GM12878 (cell line): ENCODE measurements around the gene ZNF81. TPM values are rescaled to one million over a fixed set of nuclear protein-coding genes. Genes with fewer than 3 reads are reported as not detected.

ENCODE experiments used
- ATAC-seq: fragments of 200-7000 bp; cut with Tn5 transposase; 3 replicates; pipeline ENCODE4 v1.9.1; 2020; ENCODE audit warnings: mild to moderate bottlenecking, moderate library complexity
- BruUV-seq: library from RNA; stranded (reverse); fragments of 400-500 nt; replicated peaks from 2 replicates; lab custom pipeline; 2021; lab: Mats Ljungman, UMichigan
- CTCF ChIA-PET: fragments of 300-600 bp; sonication (Branson Sonifier 250); formaldehyde crosslinking; extraction: SDS; loops from one replicate; lab custom pipeline; 2021; ENCODE audit warnings: inconsistent platforms; lab: Yijun Ruan, JAX
- POLR2A ChIA-PET: fragments of 350-600 bp; formaldehyde crosslinking; extraction: SDS; loops from one replicate; lab custom pipeline; 2021; ENCODE audit warnings: inconsistent platforms; lab: Charles Lee
- RAD21 ChIA-PET: fragments of 300-600 bp; sonication (Branson Sonifier 250); formaldehyde crosslinking; loops from one replicate; lab custom pipeline; 2023; ENCODE audit warnings: antibody characterized with exemption; ENCODE audit not compliant: unreplicated experiment; lab: Charles Lee
- SMC1A ChIA-PET: fragments of 300-600 bp; sonication (Branson Sonifier 250); formaldehyde crosslinking; loops from one replicate; lab custom pipeline; 2023; ENCODE audit not compliant: unreplicated experiment, uncharacterized antibody; lab: Charles Lee
- DNase-seq: peaks from one replicate; pipeline ENCODE4 v3.0.0-alpha.2; 2011; ENCODE audit warnings: low read depth, low spot score
- FAIRE-seq: peaks from 3 replicates; lab custom pipeline; 2011; peaks lifted over from hg19 to GRCh38; lab: Jason Lieb, UNC
- H2AFZ ChIP-seq: 2 replicates; pipeline ENCODE4 v1.6.0; 2011; ENCODE audit warnings: low read depth, low read length, control low read depth; ENCODE audit not compliant: control insufficient read depth
- H3K27ac ChIP-seq: 2 replicates; pipeline ENCODE4 v1.5.1; 2011; ENCODE audit warnings: control low read depth; ENCODE audit not compliant: control insufficient read depth, insufficient read depth
- H3K27me3 ChIP-seq, 2 experiments: replicated peaks in 1 of 2; 2 replicates each; pipeline versions ENCODE4 v1.6.0 to v1.6.1; 2011; ENCODE audit warnings: low read length in 1 of 2; ENCODE audit not compliant: control insufficient read depth in 2 of 2, insufficient read depth in 2 of 2
- H3K36me3 ChIP-seq, 2 experiments: 2 replicates each; pipeline ENCODE4 v1.5.1; 2011; ENCODE audit warnings: low read length in 1 of 2; ENCODE audit not compliant: control insufficient read depth in 2 of 2, insufficient read depth in 2 of 2
- H3K4me1 ChIP-seq: 2 replicates; pipeline ENCODE4 v1.6.1; 2011; ENCODE audit warnings: mild to moderate bottlenecking, low read length, moderate library complexity, mixed read lengths; ENCODE audit not compliant: control insufficient read depth, insufficient read depth
- H3K4me2 ChIP-seq: 2 replicates; pipeline ENCODE4 v1.6.0; 2011; ENCODE audit warnings: control low read depth; ENCODE audit not compliant: control insufficient read depth, insufficient read depth
- H3K4me3 ChIP-seq: fragments of 200-600 bp; sonication (generic); 2 replicates; pipeline ENCODE4 v1.5.1; 2016
- H3K79me2 ChIP-seq: 2 replicates; pipeline ENCODE4 v1.6.0; 2011; ENCODE audit warnings: low read length; ENCODE audit not compliant: control insufficient read depth, insufficient read depth
- H3K9ac ChIP-seq: 2 replicates; pipeline ENCODE4 v1.8.0; 2011; ENCODE audit warnings: low read length, control low read depth, mixed read lengths; ENCODE audit not compliant: control insufficient read depth, insufficient read depth
- H3K9me3 ChIP-seq: replicated peaks from 3 replicates; pipeline ENCODE4 v1.5.1; 2011; ENCODE audit warnings: mild to moderate bottlenecking, low read length; ENCODE audit not compliant: control insufficient read depth, insufficient read depth
- H4K20me1 ChIP-seq: 2 replicates; pipeline ENCODE4 v1.6.0; 2011; ENCODE audit not compliant: control insufficient read depth, insufficient read depth
- BRCA1 ChIP-seq: IDR thresholded peaks from 2 replicates; pipeline ENCODE4 v1.6.1; 2011; ENCODE audit warnings: low read depth, low read length, improper control_type of control experiment
- ELK1 ChIP-seq: IDR thresholded peaks from 2 replicates; pipeline ENCODE4 v1.6.1; 2012; ENCODE audit warnings: low read depth, low read length, improper control_type of control experiment
- EP300 ChIP-seq, 2 experiments: fragments of 150-350 bp in 1 of 2; IDR thresholded peaks; 2 replicates each; pipeline ENCODE4 v1.6.1; 2011 to 2012; ENCODE audit warnings: low read depth in 2 of 2, low read length in 2 of 2, borderline replicate concordance in 1 of 2, improper control_type of control experiment in 1 of 2, inconsistent platforms in 1 of 2; ENCODE audit not compliant: control insufficient read depth in 1 of 2
- FOS ChIP-seq: IDR thresholded peaks from 3 replicates; pipeline ENCODE4 v1.6.1; 2011; ENCODE audit warnings: borderline replicate concordance; ENCODE audit not compliant: insufficient read length; ENCODE audit errors: extremely low read depth
- MTA3 ChIP-seq: IDR thresholded peaks from 2 replicates; pipeline ENCODE4 v1.6.1; 2012; ENCODE audit warnings: low read length, inconsistent platforms, borderline replicate concordance
- NR2C1 ChIP-seq: fragments of 450-650 bp; IDR thresholded peaks from 2 replicates; pipeline ENCODE4 v1.6.1; 2017; ENCODE audit warnings: antibody characterized with exemption, mild to moderate bottlenecking, moderate library complexity
- NRF1 ChIP-seq: conservative IDR thresholded peaks from 2 replicates; pipeline ENCODE4 v1.6.1; 2011; ENCODE audit warnings: mild to moderate bottlenecking, low read depth, low read length, improper control_type of control experiment
- PML ChIP-seq: IDR thresholded peaks from 2 replicates; pipeline ENCODE4 v1.6.1; 2012; ENCODE audit warnings: low read length, inconsistent platforms
- POLR2A ChIP-seq: IDR thresholded peaks from 2 replicates; pipeline ENCODE4 v1.6.1; 2011; ENCODE audit warnings: low read depth, mild to moderate bottlenecking, low read length
- RB1 ChIP-seq: fragments of 450-650 bp; formaldehyde crosslinking; IDR thresholded peaks from 2 replicates; pipeline ENCODE4 v1.6.1; 2017; ENCODE audit warnings: mild to moderate bottlenecking, borderline replicate concordance
- SIN3A ChIP-seq: IDR thresholded peaks from 2 replicates; pipeline ENCODE4 v1.6.1; 2012; ENCODE audit warnings: low read depth, low read length, improper control_type of control experiment
- TARDBP ChIP-seq: IDR thresholded peaks from 2 replicates; pipeline ENCODE4 v1.6.1; 2016; ENCODE audit warnings: borderline replicate concordance
- TBL1XR1 ChIP-seq: IDR thresholded peaks from 2 replicates; pipeline ENCODE4 v1.6.1; 2012; ENCODE audit warnings: low read depth, low read length, improper control_type of control experiment
- TCF7 ChIP-seq: IDR thresholded peaks from 2 replicates; pipeline ENCODE4 v1.6.1; 2014; ENCODE audit warnings: antibody characterized with exemption, borderline replicate concordance
- ZZZ3 ChIP-seq: IDR thresholded peaks from 2 replicates; pipeline ENCODE4 v1.6.1; 2011; ENCODE audit warnings: low read depth; ENCODE audit not compliant: control insufficient read depth, insufficient read length
- WGBS: methylation state at CpG from one replicate; pipeline ENCODE4 v1.1.6; 2016; ENCODE audit warnings: low lambda C conversion rate; ENCODE audit not compliant: insufficient replicate concordance, insufficient coverage; ENCODE audit errors: missing lambda C conversion rate; 5-methylcytosine and 5-hydroxymethylcytosine counted together
- in situ Hi-C: fragments of 300-500 bp; cut with MboI; formaldehyde crosslinking; loops from 9 replicates; pipeline ENCODE4 v1.14.3; 2018; ENCODE audit warnings: mixed read lengths
- intact Hi-C: fragments of 100-400 bp; cut with micrococcal nuclease; formaldehyde crosslinking; loops from one replicate; pipeline ENCODE4 v1.14.2; 2022; ENCODE audit not compliant: unreplicated experiment
- polyA plus RNA-seq, 11 experiments: library from polyadenylated mRNA; depleted of rRNA in 4 of 11; unstranded in 6 of 11; stranded (reverse) in 5 of 11; fragments of >200 nt; fragmentation: Nextera tagmentation in 4 of 11; fragmentation: Illumina TruSeq in 1 of 11; extraction: Ambion mirVana in 4 of 11; extraction: Trizol in 1 of 11; gene quantifications; 1 replicate in 1 of 11; 2 replicates in 10 of 11; pipeline versions ENCODE4 v1.2.1 to v1.2.3, GENCODE V29; 2011 to 2016; ENCODE audit warnings: inconsistent platforms in 2 of 11, missing spikeins in 2 of 11, low read depth in 1 of 11
- total RNA-seq, 4 experiments: library from RNA; depleted of rRNA in 3 of 4; stranded (reverse); fragments of >200 nt in 3 of 4; fragmentation: Illumina TruSeq in 1 of 4; extraction: Trizol in 1 of 4; gene quantifications; 2 replicates each; pipeline versions ENCODE4 v1.2.1 to v1.2.3, GENCODE V29; 2013 to 2021

Gene ZNF81
- total and polyA plus RNA-seq, 10 of the 15 experiments (the other 5 are each of a cell fraction or from before 2014, with no cell fraction given), result 3.4 to 7.2 (median 4.4) TPM

GRCh38 chrX:47843363-47843762 is 6.7 kb downstream of the ZNF81 start:
- no peak overlapping the region for H3K4me3 ChIP-seq
- H3K9me3 ChIP-seq, result no peaks in the 10 kb centered on the region; the same call in 2 of the 3 replicates
- H3K4me2 ChIP-seq, result no peak overlapping the region
- ChIA-PET POLR2A (no interaction called here), RAD21 (interaction anchor here (0.9 kb wide), 1 partner anchor 10 kb away, joined by 3 read pairs; no protein-coding TSS in a partner anchor)
- H3K9ac ChIP-seq, result no peak overlapping the region
- H2AFZ ChIP-seq, result no peak overlapping the region
- H3K79me2 ChIP-seq, result peaks cover under 1% of the 10 kb centered on the region; the same call in 1 of the 2 replicates
- no peak overlapping the region for H3K27ac ChIP-seq
- no peak for DNase-seq
- H3K4me1 ChIP-seq, result no peaks in the 10 kb centered on the region
- no peaks in the 10 kb centered on the region for H4K20me1 ChIP-seq
- 23% methylated on average over 1 of the region's 1 CpG for WGBS
- TF ChIP-seq POLR2A (no peak), NRF1 (no peak), ELK1 (no peak), RB1 (no peak), FOS (no peak)
- TF ChIP-seq, all 136 proteins: peak for 0
- in situ Hi-C loops, result no loop called here
- FAIRE-seq (no peak), ATAC-seq (no peak)
- no TSS peak for BruUV-seq
- H3K36me3 ChIP-seq, result no peaks in the 10 kb centered on the region; a peak in 1 of 4 replicates
- ChIA-PET SMC1A (interaction anchor here (0.8 kb wide), 1 partner anchor 178 kb away, joined by 3 read pairs; no protein-coding TSS in a partner anchor), CTCF (interaction anchor here (0.9 to 1.7 kb wide), 3 partner anchors 11 to 240 kb away, joined by 3 to 8 read pairs (median 8); no protein-coding TSS in a partner anchor)
- H3K27me3 ChIP-seq, result no peaks in the 10 kb centered on the region
- intact Hi-C loops, result no loop called here

GRCh38 chrX:47844117-47844516 is 7.4 kb downstream of the ZNF81 start:
- Histone ChIP-seq H4K20me1 (no peaks in the 10 kb centered on the region), H3K27ac (no peak overlapping the region), H3K4me2 (no peak overlapping the region), H3K9ac (no peak overlapping the region), H3K36me3 (no peaks in the 10 kb centered on the region; a peak in 1 of 4 replicates), H3K27me3 (no peaks in the 10 kb centered on the region), H3K4me1 (no peaks in the 10 kb centered on the region), H3K9me3 (no peaks in the 10 kb centered on the region; the same call in 2 of the 3 replicates), H3K79me2 (no peaks in the 10 kb centered on the region; the same call in 1 of the 2 replicates), H3K4me3 (no peak overlapping the region), H2AFZ (no peak overlapping the region)
- ChIA-PET SMC1A (interaction anchor here (0.6 to 0.8 kb wide), 2 partner anchors 21 to 177 kb away, joined by 3 read pairs; no protein-coding TSS in a partner anchor), RAD21 (interaction anchor here (0.9 kb wide), 1 partner anchor 10 kb away, joined by 3 read pairs; no protein-coding TSS in a partner anchor), CTCF (interaction anchor here (0.5 to 1.7 kb wide), 5 partner anchors 10 to 239 kb away, joined by 3 to 8 read pairs (median 3); no protein-coding TSS in a partner anchor), POLR2A (interaction anchor here (0.6 kb wide), 1 partner anchor 177 kb away, joined by 3 read pairs; no protein-coding TSS in a partner anchor)
- FAIRE-seq (no peak), DNase-seq (no peak), ATAC-seq (no peak)
- intact Hi-C loops, result no loop called here
- 47% methylated on average over 1 of the region's 1 CpG for WGBS
- in situ Hi-C loops, result no loop called here
- no TSS peak for BruUV-seq
- TF ChIP-seq PML, result no peak
- TF ChIP-seq TCF7, result no peak
- no peak for TF ChIP-seq ZZZ3
- no peak for TF ChIP-seq BRCA1
- no peak for TF ChIP-seq TBL1XR1
- no peak for TF ChIP-seq EP300 (IDR thresholded peaks at IDR 0.05; ENCODE audit: borderline replicate concordance in 1 of 2, control insufficient read depth in 1 of 2, low read depth in 2 of 2, low read length in 2 of 2)
- TF ChIP-seq NR2C1, result no peak
- no peak for TF ChIP-seq MTA3
- no peak for TF ChIP-seq NRF1
- no peak for TF ChIP-seq SIN3A
- TF ChIP-seq TARDBP, result no peak
